GM18505 (cell line): ENCODE data around the gene NUDT4.
A peak's percentile ranks its signal among the peaks of the same experiment; 100 is the strongest.

Experiments
- ATAC-seq: cut with Tn5 transposase; IDR thresholded peaks from one replicate; pipeline ENCODE4 v1.9.1; 2021; ENCODE audit not compliant: unreplicated experiment
- POLR2A ChIP-seq: IDR thresholded peaks from 4 replicates; pipeline ENCODE4 v1.6.1; 2011; ENCODE audit warnings: borderline replicate concordance; ENCODE audit not compliant: insufficient read depth, insufficient read length; ENCODE audit errors: extremely low read depth

Gene NUDT4

GRCh38 chr12:93358821-93359220, 18.9 kb upstream of the NUDT4 start:
- no peak for TF ChIP-seq POLR2A
- ATAC-seq, result no peak

- TF ChIP-seq POLR2A, result no peak
- ATAC-seq, result no peak
Measured at GRCh38 chr12:93360688-93361087, 17.0 kb upstream of the NUDT4 start.

- ATAC-seq, result no peak
- TF ChIP-seq POLR2A, result no peak
Measured at GRCh38 chr12:93361151-93361919, 16.4 kb upstream of the NUDT4 start.

GRCh38 chr12:93363841-93364297, 13.9 kb upstream of the NUDT4 start:
- TF ChIP-seq POLR2A, result no peak
- peak; percentile 75 for ATAC-seq

GRCh38 chr12:93365616-93366405, 11.9 kb upstream of the NUDT4 start:
- ATAC-seq, result no peak

GRCh38 chr12:93366422-93366821, 11.3 kb upstream of the NUDT4 start:
- no peak for ATAC-seq
- no peak for TF ChIP-seq POLR2A

More at GRCh38 chr12:93365616-93366405, 11.9 kb upstream of the NUDT4 start:
- no peak for TF ChIP-seq POLR2A

- no peak for TF ChIP-seq POLR2A
- ATAC-seq, result no peak
Measured at GRCh38 chr12:93368766-93369165, 9.0 kb upstream of the NUDT4 start.

- no peak for TF ChIP-seq POLR2A
- no peak for ATAC-seq
Measured at GRCh38 chr12:93369505-93369904, 8.2 kb upstream of the NUDT4 start.

- TF ChIP-seq POLR2A, result no peak
- ATAC-seq, result no peak
Measured at GRCh38 chr12:93370947-93371346, 6.8 kb upstream of the NUDT4 start.

- TF ChIP-seq POLR2A, result no peak
- no peak for ATAC-seq
Measured at GRCh38 chr12:93373961-93374656, 3.6 kb upstream of the NUDT4 start.

GRCh38 chr12:93375906-93376305, 1.8 kb upstream of the NUDT4 start:
- no peak for ATAC-seq
- TF ChIP-seq POLR2A, result no peak

GRCh38 chr12:93376436-93377251, 1.1 kb upstream of the NUDT4 start:
- no peak for TF ChIP-seq POLR2A
- ATAC-seq, result no peak
